Activated CD4-positive, CD25-positive, alpha-beta regulatory T cell treated with anti-CD3 and anti-CD28 coated beads, Interleukin-2, amount 50 U/mL, for 72 hours (primary cell): ENCODE measurements around the gene RNLS.

Source experiments
- DNase-seq: peaks from one replicate; pipeline ENCODE4 v3.0.0; 2021

The RNLS gene

GRCh38 chr10:88427024-88427423 lies 156.1 kb downstream of the RNLS start:
- no peak for DNase-seq

GRCh38 chr10:88424881-88425280 lies 158.2 kb downstream of the RNLS start:
- DNase-seq, result no peak

- DNase-seq, result no peak
These were observed 159.4 kb downstream of the RNLS start for GRCh38 chr10:88423732-88424131.

GRCh38 chr10:88421590-88421989 lies 161.5 kb downstream of the RNLS start:
- no peak for DNase-seq

- no peak for DNase-seq
These were observed 164.2 kb downstream of the RNLS start for GRCh38 chr10:88418871-88419270.

- DNase-seq, result no peak
These were observed 165.6 kb downstream of the RNLS start for GRCh38 chr10:88417387-88418030.

GRCh38 chr10:88416801-88417200 lies 166.3 kb downstream of the RNLS start:
- no peak for DNase-seq

GRCh38 chr10:88415533-88416130 lies 167.5 kb downstream of the RNLS start:
- DNase-seq, result no peak

- DNase-seq, result no peak
These were observed 169.7 kb downstream of the RNLS start for GRCh38 chr10:88413412-88413811.

- DNase-seq, result no peak
These were observed 171.3 kb downstream of the RNLS start for GRCh38 chr10:88411772-88412349.

GRCh38 chr10:88409824-88410223 lies 173.3 kb downstream of the RNLS start:
- DNase-seq, result no peak

GRCh38 chr10:88409236-88409635 lies 173.9 kb downstream of the RNLS start:
- DNase-seq, result no peak

- no peak for DNase-seq
These were observed 175.0 kb downstream of the RNLS start for GRCh38 chr10:88408096-88408495.

- DNase-seq, result no peak
These were observed 179.0 kb downstream of the RNLS start for GRCh38 chr10:88404133-88404532.

- DNase-seq, result no peak
These were observed 181.3 kb downstream of the RNLS start for GRCh38 chr10:88401671-88402347.

- DNase-seq, result no peak
These were observed 183.9 kb downstream of the RNLS start for GRCh38 chr10:88399240-88399639.

- DNase-seq, result no peak
These were observed 187.4 kb downstream of the RNLS start for GRCh38 chr10:88395677-88396076.

GRCh38 chr10:88392222-88392621 lies 190.9 kb downstream of the RNLS start:
- no peak for DNase-seq

- DNase-seq, result no peak
These were observed 193.1 kb downstream of the RNLS start for GRCh38 chr10:88390041-88390440.

- DNase-seq, result no peak
These were observed 193.7 kb downstream of the RNLS start for GRCh38 chr10:88389456-88389855.

- no peak for DNase-seq
These were observed 194.8 kb downstream of the RNLS start for GRCh38 chr10:88388324-88388723.

GRCh38 chr10:88386821-88387773 lies 196.0 kb downstream of the RNLS start:
- DNase-seq, result no peak
